ENCODE data around the gene POLDIP2.

GRCh38 chr17:28396635-28397239, 39.4 kb upstream of the POLDIP2 start:
- no peak for TF ChIP-seq POLR2A (IDR thresholded peaks at IDR 0.05)
- TF ChIP-seq, protein P1, sequence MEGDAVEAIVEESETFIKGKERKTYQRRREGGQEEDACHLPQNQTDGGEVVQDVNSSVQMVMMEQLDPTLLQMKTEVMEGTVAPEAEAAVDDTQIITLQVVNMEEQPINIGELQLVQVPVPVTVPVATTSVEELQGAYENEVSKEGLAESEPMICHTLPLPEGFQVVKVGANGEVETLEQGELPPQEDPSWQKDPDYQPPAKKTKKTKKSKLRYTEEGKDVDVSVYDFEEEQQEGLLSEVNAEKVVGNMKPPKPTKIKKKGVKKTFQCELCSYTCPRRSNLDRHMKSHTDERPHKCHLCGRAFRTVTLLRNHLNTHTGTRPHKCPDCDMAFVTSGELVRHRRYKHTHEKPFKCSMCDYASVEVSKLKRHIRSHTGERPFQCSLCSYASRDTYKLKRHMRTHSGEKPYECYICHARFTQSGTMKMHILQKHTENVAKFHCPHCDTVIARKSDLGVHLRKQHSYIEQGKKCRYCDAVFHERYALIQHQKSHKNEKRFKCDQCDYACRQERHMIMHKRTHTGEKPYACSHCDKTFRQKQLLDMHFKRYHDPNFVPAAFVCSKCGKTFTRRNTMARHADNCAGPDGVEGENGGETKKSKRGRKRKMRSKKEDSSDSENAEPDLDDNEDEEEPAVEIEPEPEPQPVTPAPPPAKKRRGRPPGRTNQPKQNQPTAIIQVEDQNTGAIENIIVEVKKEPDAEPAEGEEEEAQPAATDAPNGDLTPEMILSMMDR (IDR thresholded peaks at IDR 0.05), result no peak
- no peak for TF ChIP-seq POLR2AphosphoS5 (IDR thresholded peaks at IDR 0.05)

Measured in stomach (tissue), 4 donors.